SJSA1 (cell line): ENCODE results near the gene NKX6-2. TPM values are rescaled to one million over a fixed set of nuclear protein-coding genes. Genes with fewer than 3 reads are reported as not detected.
A peak's percentile ranks its signal among the peaks of the same experiment; 100 is the strongest.
"Not testable (repeated sequence)": the region's sequence is repeated elsewhere in the genome, so short reads cannot be mapped to it uniquely, and the experiment has no call there.

ENCODE experiments used
- DNase-seq, 2 experiments: peaks; one replicate each; pipeline ENCODE4 v3.0.0-alpha.2; 2015 to 2020; ENCODE audit warnings: low spot score in 2 of 2, low read depth in 1 of 2
- H3K27ac ChIP-seq: fragments of 250-450 bp; sonication (Bioruptor Pico); 2 replicates; pipeline ENCODE4 v1.5.1; 2020; ENCODE audit warnings: mild to moderate bottlenecking, moderate library complexity
- H3K27me3 ChIP-seq: fragments of 250-450 bp; sonication (Bioruptor Pico); replicated peaks from 2 replicates; pipeline ENCODE4 v1.5.1; 2020; ENCODE audit warnings: mild to moderate bottlenecking, moderate library complexity
- H3K36me3 ChIP-seq: fragments of 250-450 bp; sonication (Bioruptor Pico); 2 replicates; pipeline ENCODE4 v1.5.1; 2020; ENCODE audit warnings: mild to moderate bottlenecking
- H3K4me1 ChIP-seq: fragments of 250-450 bp; sonication (Bioruptor Pico); replicated peaks from 2 replicates; pipeline ENCODE4 v1.6.1; 2021; ENCODE audit warnings: mild to moderate bottlenecking
- H3K4me3 ChIP-seq: fragments of 250-450 bp; sonication (Bioruptor Pico); 2 replicates; pipeline ENCODE4 v1.5.1; 2020; ENCODE audit warnings: mild to moderate bottlenecking
- H3K9me3 ChIP-seq: fragments of 250-450 bp; sonication (Bioruptor Pico); replicated peaks from 2 replicates; pipeline ENCODE4 v1.5.1; 2020; ENCODE audit warnings: mild to moderate bottlenecking
- total RNA-seq: library from RNA; depleted of rRNA; stranded (reverse); fragments of >200 nt; shearing (Covaris generic); gene quantifications from 2 replicates; pipeline ENCODE4 v1.2.3, GENCODE V29; 2014

The NKX6-2 gene
- total RNA-seq, 1 experiment from 2014 or later = not detected

DNA sequence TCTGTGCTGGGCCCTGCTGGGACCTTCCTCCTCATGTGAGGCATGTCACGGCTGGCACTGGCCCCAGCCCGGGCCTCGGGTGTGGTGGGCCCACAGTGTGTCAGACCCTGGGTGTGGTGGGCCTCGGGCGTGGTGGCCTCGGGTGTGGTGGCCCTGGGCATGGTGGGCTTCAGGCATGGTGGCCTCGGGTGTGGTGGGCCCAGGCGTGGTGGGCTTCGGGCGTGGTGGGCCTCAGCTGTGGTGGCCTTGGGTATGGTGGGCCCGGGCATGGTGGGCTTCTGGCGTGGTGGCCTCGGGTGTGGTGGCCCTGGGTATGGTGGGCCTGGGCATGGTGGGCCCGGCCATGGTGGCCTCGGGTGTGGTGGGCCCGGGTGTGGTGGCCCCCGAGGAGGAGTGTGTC is 40.4 kb downstream of the NKX6-2 start:
- no peaks in the 10 kb centered on the region for H3K27me3 ChIP-seq
- peaks cover 55% of the 10 kb centered on the region for H3K36me3 ChIP-seq
- H3K9me3 ChIP-seq = no peaks in the 10 kb centered on the region
- peak overlapping the region; percentile 79 for H3K27ac ChIP-seq
- H3K4me3 ChIP-seq = no peak overlapping the region
- DNase-seq = no peak
- peaks cover 45% of the 10 kb centered on the region for H3K4me1 ChIP-seq

GRCh38 chr10:132744839-132745238 is 41.1 kb downstream of the NKX6-2 start:
- DNase-seq = no peak
- Histone ChIP-seq H3K36me3 (peaks cover 51% of the 10 kb centered on the region), H3K27ac (peak overlapping the region; percentile 79), H3K4me1 (peaks cover 45% of the 10 kb centered on the region), H3K9me3 (no peaks in the 10 kb centered on the region), H3K4me3 (no peak overlapping the region), H3K27me3 (no peaks in the 10 kb centered on the region)

GRCh38 chr10:132743925-132744490 is 41.9 kb downstream of the NKX6-2 start:
- no peaks in the 10 kb centered on the region for H3K27me3 ChIP-seq
- H3K4me3 ChIP-seq = no peak overlapping the region
- H3K27ac ChIP-seq = peak overlapping the region; percentile 79
- peaks cover 45% of the 10 kb centered on the region for H3K4me1 ChIP-seq
- H3K9me3 ChIP-seq = no peaks in the 10 kb centered on the region
- DNase-seq = peak; percentile 79 to 80
- H3K36me3 ChIP-seq = peaks cover 44% of the 10 kb centered on the region

DNA sequence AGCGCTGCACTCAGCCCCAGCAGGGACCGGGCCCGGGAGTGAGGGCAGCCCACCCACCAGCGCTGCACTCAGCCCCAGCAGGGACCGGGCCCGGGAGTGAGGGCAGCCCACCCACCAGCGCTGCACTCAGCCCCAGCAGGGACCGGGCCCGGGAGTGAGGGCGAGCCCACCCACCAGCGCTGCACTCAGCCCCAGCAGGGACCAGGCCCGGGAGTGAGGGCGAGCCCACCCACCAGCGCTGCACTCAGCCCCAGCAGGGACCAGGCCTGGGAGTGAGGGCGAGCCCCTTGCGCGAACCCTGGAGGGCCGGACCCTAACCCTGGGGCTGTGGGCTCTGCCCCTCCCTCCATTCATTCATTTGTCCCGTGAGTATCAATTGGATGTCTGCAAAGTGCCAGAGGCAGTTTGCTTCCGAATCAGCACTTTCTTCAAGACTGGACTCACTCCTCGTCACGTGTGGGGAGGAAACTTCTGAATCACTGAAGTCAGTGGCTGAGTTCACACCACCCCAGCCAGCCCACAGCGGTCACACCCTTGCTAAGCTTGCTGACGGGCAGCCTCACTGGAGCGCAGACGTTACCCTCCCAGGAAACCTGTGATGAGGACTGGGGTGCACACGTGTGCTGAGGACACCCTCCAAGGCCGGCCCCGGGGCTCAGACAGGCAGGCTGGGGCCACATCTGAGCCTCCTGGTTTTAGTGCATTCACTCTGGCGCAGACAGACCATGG is 42.6 kb downstream of the NKX6-2 start:
- Histone ChIP-seq H3K4me1 (peaks cover 45% of the 10 kb centered on the region), H3K36me3 (peaks cover 37% of the 10 kb centered on the region), H3K27ac (peak overlapping the region; percentile 79)
- DNase-seq = peak; percentile 84 to 86
- H3K27me3 ChIP-seq, H3K9me3 ChIP-seq, H3K4me3 ChIP-seq: not testable (repeated sequence)

GRCh38 chr10:132742837-132743194 is 43.1 kb downstream of the NKX6-2 start:
- peak; percentile 71 to 74 for DNase-seq
- peak overlapping the region; percentile 62 for H3K27ac ChIP-seq

DNA sequence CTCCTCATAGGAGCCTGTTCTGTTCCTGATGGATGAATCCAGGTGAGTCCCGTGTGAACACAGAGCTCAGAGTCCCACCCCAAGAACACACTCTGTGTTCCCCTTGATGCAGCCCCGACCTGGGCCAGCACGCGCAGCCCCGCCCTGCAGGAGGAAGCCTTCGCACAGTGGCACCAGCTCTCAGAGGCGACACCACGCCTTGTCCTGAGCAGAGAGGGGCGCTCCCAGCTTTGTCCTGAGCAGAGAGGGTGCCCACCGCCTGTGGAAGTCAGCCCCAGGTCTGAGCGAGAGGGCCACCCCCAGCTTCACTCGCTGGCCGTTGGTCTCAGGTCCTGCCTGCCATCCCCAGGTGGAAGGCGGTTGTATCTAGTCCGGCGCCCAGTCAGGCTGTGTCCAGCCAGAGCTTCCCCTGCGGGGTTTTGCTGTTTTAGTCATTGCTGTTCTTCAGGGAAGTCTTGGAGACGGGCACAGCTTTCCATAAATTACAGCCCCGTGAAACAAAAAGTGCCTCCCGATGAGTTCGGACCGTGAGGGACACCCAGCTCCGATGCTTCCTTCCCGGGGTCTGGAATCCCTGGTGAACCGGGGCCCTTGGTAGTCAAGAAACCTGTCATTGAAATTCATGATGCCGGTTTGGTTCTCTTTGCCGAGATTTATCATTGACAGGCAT is 43.6 kb downstream of the NKX6-2 start:
- Histone ChIP-seq H3K4me3 (no peak overlapping the region), H3K9me3 (no peaks in the 10 kb centered on the region), H3K36me3 (peaks cover 35% of the 10 kb centered on the region), H3K27ac (peak overlapping the region; percentile 62), H3K27me3 (no peaks in the 10 kb centered on the region), H3K4me1 (peaks cover 45% of the 10 kb centered on the region)
- DNase-seq = no peak

More at GRCh38 chr10:132742837-132743194, 43.1 kb downstream of the NKX6-2 start:
- peaks cover 45% of the 10 kb centered on the region for H3K4me1 ChIP-seq
- H3K36me3 ChIP-seq = peaks cover 35% of the 10 kb centered on the region
- H3K4me3 ChIP-seq = no peak overlapping the region
- H3K27me3 ChIP-seq = no peaks in the 10 kb centered on the region
- no peaks in the 10 kb centered on the region for H3K9me3 ChIP-seq

- no peak for DNase-seq
- Histone ChIP-seq H3K4me3 (no peak overlapping the region), H3K36me3 (peaks cover 38% of the 10 kb centered on the region), H3K27me3 (no peaks in the 10 kb centered on the region), H3K4me1 (peaks cover 43% of the 10 kb centered on the region), H3K27ac (no peak overlapping the region), H3K9me3 (no peaks in the 10 kb centered on the region)
Measured at GRCh38 chr10:132740588-132740987, 45.4 kb downstream of the NKX6-2 start.

GRCh38 chr10:132739225-132739613 is 46.7 kb downstream of the NKX6-2 start:
- Histone ChIP-seq H3K27me3 (no peaks in the 10 kb centered on the region), H3K27ac (no peak overlapping the region), H3K4me1 (peaks cover 29% of the 10 kb centered on the region), H3K4me3 (no peak overlapping the region), H3K9me3 (no peaks in the 10 kb centered on the region), H3K36me3 (peaks cover 34% of the 10 kb centered on the region)
- DNase-seq = no peak

GRCh38 chr10:132738454-132739224 is 47.3 kb downstream of the NKX6-2 start:
- Histone ChIP-seq H3K4me3 (no peak overlapping the region), H3K36me3 (peaks cover 38% of the 10 kb centered on the region), H3K27ac (no peak overlapping the region), H3K9me3 (no peaks in the 10 kb centered on the region), H3K4me1 (peaks cover 23% of the 10 kb centered on the region), H3K27me3 (no peaks in the 10 kb centered on the region)
- DNase-seq = no peak

GRCh38 chr10:132737390-132738048 is 48.4 kb downstream of the NKX6-2 start:
- no peak overlapping the region for H3K4me3 ChIP-seq
- peaks cover 48% of the 10 kb centered on the region for H3K36me3 ChIP-seq
- no peaks in the 10 kb centered on the region for H3K27me3 ChIP-seq
- no peak overlapping the region for H3K27ac ChIP-seq
- no peak for DNase-seq
- H3K9me3 ChIP-seq = no peaks in the 10 kb centered on the region
- H3K4me1 ChIP-seq = peaks cover 14% of the 10 kb centered on the region

DNA sequence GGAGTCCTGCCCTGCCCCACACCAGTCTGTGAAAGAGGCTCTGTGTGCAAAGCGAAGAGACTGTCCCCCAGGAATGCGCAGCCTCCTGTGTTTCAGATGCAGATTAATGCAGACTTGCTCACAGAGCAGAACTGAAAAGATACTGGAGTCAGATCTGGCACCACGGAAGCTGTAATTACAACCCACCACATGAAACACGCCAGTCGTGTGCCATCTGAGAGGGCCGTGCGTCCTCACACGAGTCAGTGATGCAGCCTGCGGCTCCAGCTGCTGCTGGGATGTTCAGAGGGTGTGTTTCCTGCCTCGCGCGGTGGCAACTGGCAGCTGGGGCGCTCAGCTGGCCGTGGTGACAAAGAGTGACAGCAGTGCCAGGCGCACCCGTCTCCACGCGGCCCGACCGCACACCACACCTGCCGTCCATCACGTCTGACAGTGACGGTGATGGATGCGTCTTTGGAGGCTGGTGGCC is 50.0 kb downstream of the NKX6-2 start:
- Histone ChIP-seq H3K27me3 (no peaks in the 10 kb centered on the region), H3K4me3 (no peak overlapping the region), H3K4me1 (no peaks in the 10 kb centered on the region; the same call in 1 of the 2 replicates), H3K27ac (no peak overlapping the region), H3K9me3 (no peaks in the 10 kb centered on the region), H3K36me3 (peaks cover 39% of the 10 kb centered on the region)
- no peak for DNase-seq

DNA sequence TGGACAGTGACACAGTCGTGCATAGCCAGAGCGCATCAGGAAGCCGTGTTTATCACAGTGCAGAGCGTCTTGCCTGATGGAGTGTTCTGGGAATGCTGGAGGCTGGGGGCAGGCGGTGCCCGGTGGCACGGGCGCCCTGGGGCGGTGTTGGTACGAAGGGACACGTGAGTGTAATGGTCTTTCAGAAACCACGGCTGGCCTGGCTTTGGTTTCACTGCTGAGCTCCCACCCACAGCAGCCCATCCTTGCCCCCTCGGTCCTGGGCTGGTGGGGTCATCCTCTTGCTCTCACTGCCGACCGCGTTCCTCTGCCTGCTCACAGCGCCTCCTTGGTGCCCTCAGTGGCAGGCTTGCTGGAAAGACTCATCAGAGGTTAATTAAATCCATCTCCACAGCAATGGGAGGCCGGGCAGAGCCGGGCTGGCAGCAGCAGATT is 50.6 kb downstream of the NKX6-2 start:
- peaks cover 40% of the 10 kb centered on the region for H3K36me3 ChIP-seq
- H3K4me1 ChIP-seq = no peaks in the 10 kb centered on the region
- no peaks in the 10 kb centered on the region for H3K27me3 ChIP-seq
- no peaks in the 10 kb centered on the region for H3K9me3 ChIP-seq
- no peak overlapping the region for H3K27ac ChIP-seq
- DNase-seq = no peak
- no peak overlapping the region for H3K4me3 ChIP-seq

GRCh38 chr10:132733926-132734325 is 52.0 kb downstream of the NKX6-2 start:
- H3K36me3 ChIP-seq = peaks cover 46% of the 10 kb centered on the region

More at GRCh38 chr10:132733926-132734325, 52.0 kb downstream of the NKX6-2 start:
- Histone ChIP-seq H3K4me3 (no peak overlapping the region), H3K4me1 (no peaks in the 10 kb centered on the region), H3K9me3 (no peaks in the 10 kb centered on the region), H3K27me3 (no peaks in the 10 kb centered on the region), H3K27ac (no peak overlapping the region)
- DNase-seq = no peak
